ENCODE data around the gene GLDC.

The GLDC gene

GRCh38 chr9:6562871-6563430, 82.6 kb downstream of the GLDC start:
- H3K9me3 ChIP-seq (ENCODE audit: insufficient read depth, low read length) = no peaks in the 10 kb centered on the region
- TF ChIP-seq CTCF (IDR thresholded peaks at IDR 0.05; ENCODE audit: insufficient read depth, low read length, poor library complexity, severe bottlenecking) = no peak
- no peak for TF ChIP-seq EZH2phosphoT487 (conservative IDR thresholded peaks at IDR 0.05; ENCODE audit: low read length)
- H3K9me2 ChIP-seq (replicated peaks; ENCODE audit: insufficient read depth, low read length) = no peaks in the 10 kb centered on the region
- H3K27me3 ChIP-seq (ENCODE audit: low read length) = no peaks in the 10 kb centered on the region
- H3F3A ChIP-seq (ENCODE audit: insufficient read depth) = no peaks in the 10 kb centered on the region
- no peak overlapping the region for H3K9ac ChIP-seq (ENCODE audit: low read length)
- no peak overlapping the region for H3K4me2 ChIP-seq (ENCODE audit: low read depth, low read length, poor library complexity, severe bottlenecking)
- H3K79me2 ChIP-seq (ENCODE audit: insufficient read depth, low read length) = no peaks in the 10 kb centered on the region
- no peak overlapping the region for H2AFZ ChIP-seq (ENCODE audit: low read depth, low read length, severe bottlenecking)
- no peaks in the 10 kb centered on the region for H3K36me3 ChIP-seq (ENCODE audit: low read length)
- no peaks in the 10 kb centered on the region for H4K20me1 ChIP-seq (ENCODE audit: low read depth, low read length)
- H3K4me3 ChIP-seq (ENCODE audit: insufficient read depth, low read length, poor library complexity, severe bottlenecking) = no peak overlapping the region
- H3K27ac ChIP-seq (ENCODE audit: low read depth, low read length) = no peak overlapping the region

- H3F3A ChIP-seq (ENCODE audit: insufficient read depth) = no peaks in the 10 kb centered on the region
- H4K20me1 ChIP-seq (ENCODE audit: low read depth, low read length) = no peaks in the 10 kb centered on the region
- no peak overlapping the region for H3K27ac ChIP-seq (ENCODE audit: low read depth, low read length)
- no peaks in the 10 kb centered on the region for H3K79me2 ChIP-seq (ENCODE audit: insufficient read depth, low read length)
- no peaks in the 10 kb centered on the region for H3K36me3 ChIP-seq (ENCODE audit: low read length)
- TF ChIP-seq CTCF (IDR thresholded peaks at IDR 0.05; ENCODE audit: insufficient read depth, low read length, poor library complexity, severe bottlenecking) (no peak), EZH2phosphoT487 (conservative IDR thresholded peaks at IDR 0.05; ENCODE audit: low read length) (no peak)
- no peak overlapping the region for H2AFZ ChIP-seq (ENCODE audit: low read depth, low read length, severe bottlenecking)
- H3K9me2 ChIP-seq (replicated peaks; ENCODE audit: insufficient read depth, low read length) = no peaks in the 10 kb centered on the region
- H3K9ac ChIP-seq (ENCODE audit: low read length) = no peak overlapping the region
- no peaks in the 10 kb centered on the region for H3K27me3 ChIP-seq (ENCODE audit: low read length)
- H3K4me3 ChIP-seq (ENCODE audit: insufficient read depth, low read length, poor library complexity, severe bottlenecking) = no peak overlapping the region
- no peak overlapping the region for H3K4me2 ChIP-seq (ENCODE audit: low read depth, low read length, poor library complexity, severe bottlenecking)
- no peaks in the 10 kb centered on the region for H3K9me3 ChIP-seq (ENCODE audit: insufficient read depth, low read length)
Observed at GRCh38 chr9:6562201-6562600, 83.3 kb downstream of the GLDC start.

GRCh38 chr9:6557883-6558616, 87.5 kb downstream of the GLDC start:
- no peaks in the 10 kb centered on the region for H3K27me3 ChIP-seq (ENCODE audit: low read length)
- no peaks in the 10 kb centered on the region for H3K79me2 ChIP-seq (ENCODE audit: insufficient read depth, low read length)
- no peak overlapping the region for H3K27ac ChIP-seq (ENCODE audit: low read depth, low read length)
- H3F3A ChIP-seq (ENCODE audit: insufficient read depth) = no peaks in the 10 kb centered on the region
- no peaks in the 10 kb centered on the region for H4K20me1 ChIP-seq (ENCODE audit: low read depth, low read length)
- TF ChIP-seq EZH2phosphoT487 (conservative IDR thresholded peaks at IDR 0.05; ENCODE audit: low read length) = no peak
- no peak for TF ChIP-seq CTCF (IDR thresholded peaks at IDR 0.05; ENCODE audit: insufficient read depth, low read length, poor library complexity, severe bottlenecking)
- H3K4me3 ChIP-seq (ENCODE audit: insufficient read depth, low read length, poor library complexity, severe bottlenecking) = no peak overlapping the region
- H2AFZ ChIP-seq (ENCODE audit: low read depth, low read length, severe bottlenecking) = no peak overlapping the region
- H3K9me3 ChIP-seq (ENCODE audit: insufficient read depth, low read length) = no peaks in the 10 kb centered on the region
- no peaks in the 10 kb centered on the region for H3K36me3 ChIP-seq (ENCODE audit: low read length)
- no peak overlapping the region for H3K9ac ChIP-seq (ENCODE audit: low read length)
- H3K4me2 ChIP-seq (ENCODE audit: low read depth, low read length, poor library complexity, severe bottlenecking) = no peak overlapping the region
- H3K9me2 ChIP-seq (replicated peaks; ENCODE audit: insufficient read depth, low read length) = no peaks in the 10 kb centered on the region

Measured in SU-DHL-6 (cell line).